ENCODE results near the gene RD3L.

RD3L gene

GRCh38 chr14:103910984-103911383 lies 31.3 kb downstream of the RD3L start:
- in situ Hi-C loops (cut with HindIII; ENCODE audit: low pct_ligation_motif_present, low sequenced_read_pairs), result no loop called here
- H3K36me3 ChIP-seq (replicated peaks), result peaks cover 13% of the 10 kb centered on the region
- no peak for TF ChIP-seq CTCF (IDR thresholded peaks at IDR 0.05; ENCODE audit: low read depth, low read length, missing control alignments)

GRCh38 chr14:103910262-103910935 lies 31.9 kb downstream of the RD3L start:
- DNase-seq, result peak; percentile 46
- Histone ChIP-seq H3K4me3 (ENCODE audit: low read depth, low read length) (peak overlapping the region; percentile 9), H3K27ac (no peak overlapping the region), H3K27me3 (replicated peaks) (no peaks in the 10 kb centered on the region), H3K36me3 (replicated peaks) (peaks cover 13% of the 10 kb centered on the region)
- TF ChIP-seq CTCF (IDR thresholded peaks at IDR 0.05; ENCODE audit: low read depth, low read length, missing control alignments), result peak; percentile 91
- in situ Hi-C loops (cut with HindIII; ENCODE audit: low pct_ligation_motif_present, low sequenced_read_pairs), result no loop called here

More at GRCh38 chr14:103910984-103911383, 31.3 kb downstream of the RD3L start:
- Histone ChIP-seq H3K27me3 (replicated peaks) (no peaks in the 10 kb centered on the region), H3K27ac (no peak overlapping the region), H3K4me3 (ENCODE audit: low read depth, low read length) (no peak overlapping the region)
- DNase-seq, result no peak

- no peak for DNase-seq
- no peak for TF ChIP-seq CTCF (IDR thresholded peaks at IDR 0.05; ENCODE audit: low read depth, low read length, missing control alignments)
- in situ Hi-C loops (cut with HindIII; ENCODE audit: low pct_ligation_motif_present, low sequenced_read_pairs), result no loop called here
- Histone ChIP-seq H3K27me3 (replicated peaks) (no peaks in the 10 kb centered on the region), H3K4me3 (ENCODE audit: low read depth, low read length) (no peak overlapping the region), H3K27ac (no peak overlapping the region), H3K36me3 (replicated peaks) (peaks cover 13% of the 10 kb centered on the region)
These were observed 32.6 kb downstream of the RD3L start for GRCh38 chr14:103909531-103910261.

GRCh38 chr14:103908580-103908979 lies 33.7 kb downstream of the RD3L start:
- DNase-seq, result no peak

GRCh38 chr14:103905842-103906456 lies 36.4 kb downstream of the RD3L start:
- Histone ChIP-seq H3K27me3 (replicated peaks) (no peaks in the 10 kb centered on the region), H3K4me3 (ENCODE audit: low read depth, low read length) (no peak overlapping the region), H3K27ac (no peak overlapping the region), H3K36me3 (replicated peaks) (no peaks in the 10 kb centered on the region)
- no peak for DNase-seq
- TF ChIP-seq CTCF (IDR thresholded peaks at IDR 0.05; ENCODE audit: low read depth, low read length, missing control alignments), result peak; percentile 42
- in situ Hi-C loops (cut with HindIII; ENCODE audit: low pct_ligation_motif_present, low sequenced_read_pairs), result no loop called here

More at GRCh38 chr14:103908580-103908979, 33.7 kb downstream of the RD3L start:
- H3K27ac ChIP-seq, result no peak overlapping the region
- H3K4me3 ChIP-seq (ENCODE audit: low read depth, low read length), result no peak overlapping the region
- in situ Hi-C loops (cut with HindIII; ENCODE audit: low pct_ligation_motif_present, low sequenced_read_pairs), result no loop called here
- TF ChIP-seq CTCF (IDR thresholded peaks at IDR 0.05; ENCODE audit: low read depth, low read length, missing control alignments), result no peak
- no peaks in the 10 kb centered on the region for H3K27me3 ChIP-seq (replicated peaks)
- H3K36me3 ChIP-seq (replicated peaks), result peaks cover 9% of the 10 kb centered on the region
